Prostate gland (tissue), 2 donors: ENCODE results near the gene RNF220. TPM values are rescaled to one million over a fixed set of nuclear protein-coding genes. Genes with fewer than 3 reads are reported as not detected.

Experiments
- DNase-seq: peaks from one replicate; pipeline ENCODE4 v3.0.0-alpha.2; 2019; ENCODE audit warnings: low spot score
- H3K27ac ChIP-seq, 2 donors: fragments of 200-600 bp; sonication (generic); 2 replicates each; pipeline ENCODE4 v1.5.1; 2017 to 2019
- H3K27me3 ChIP-seq: fragments of 200-600 bp; sonication (generic); replicated peaks from 2 replicates; pipeline ENCODE4 v1.5.1; 2019; ENCODE audit not compliant: insufficient read depth
- H3K36me3 ChIP-seq, 2 donors: fragments of 200-600 bp; sonication (generic); 1 replicate in 1 of 2; 2 replicates in 1 of 2; pipeline versions ENCODE4 v1.5.1 to v1.8.1; 2017 to 2019
- H3K4me1 ChIP-seq: fragments of 200-600 bp; sonication (generic); replicated peaks from 2 replicates; pipeline ENCODE4 v1.5.1; 2019
- H3K4me3 ChIP-seq, 2 donors: fragments of 200-600 bp; sonication (generic); 2 replicates each; pipeline ENCODE4 v1.5.1; 2017 to 2019
- H3K9me3 ChIP-seq: fragments of 200-600 bp; sonication (generic); 2 replicates; pipeline ENCODE4 v1.5.1; 2017
- POLR2A ChIP-seq: fragments of 450-650 bp; IDR thresholded peaks from one replicate; pipeline ENCODE4 v1.6.1; 2016; ENCODE audit warnings: antibody characterized with exemption, mild to moderate bottlenecking
- POLR2AphosphoS5 ChIP-seq: sonication (generic); formaldehyde crosslinking; IDR thresholded peaks from one replicate; pipeline ENCODE4 v1.6.1; 2017; ENCODE audit warnings: antibody characterized with exemption
- WGBS: methylation state at CpG from one replicate; pipeline ENCODE4 v1.1.5; 2018; 5-methylcytosine and 5-hydroxymethylcytosine counted together
- intact Hi-C: fragments of 100-400 bp; cut with DNase I; formaldehyde crosslinking; loops from one replicate; pipeline ENCODE4 v1.14.2; 2022
- total RNA-seq, 2 donors: library from RNA; depleted of rRNA; stranded (reverse); fragments of >200 nt; gene quantifications; one replicate each; pipeline ENCODE4 v1.1.0, GENCODE V29; 2016
- TF ChIP-seq, protein P1 (sequence below), 4 experiments: fragments of 200-600 bp in 2 of 4; fragments of 450-650 bp in 2 of 4; sonication (generic) in 2 of 4; IDR thresholded peaks; 1 replicate in 3 of 4; 2 replicates in 1 of 4; pipeline ENCODE4 v1.5.1; 2016 to 2019; ENCODE audit warnings: antibody characterized with exemption in 4 of 4, mild to moderate bottlenecking in 2 of 4, moderate library complexity in 2 of 4

The RNF220 gene
- total RNA-seq, 2 donors from 2014 or later, result 116 to 147 TPM

DNA sequence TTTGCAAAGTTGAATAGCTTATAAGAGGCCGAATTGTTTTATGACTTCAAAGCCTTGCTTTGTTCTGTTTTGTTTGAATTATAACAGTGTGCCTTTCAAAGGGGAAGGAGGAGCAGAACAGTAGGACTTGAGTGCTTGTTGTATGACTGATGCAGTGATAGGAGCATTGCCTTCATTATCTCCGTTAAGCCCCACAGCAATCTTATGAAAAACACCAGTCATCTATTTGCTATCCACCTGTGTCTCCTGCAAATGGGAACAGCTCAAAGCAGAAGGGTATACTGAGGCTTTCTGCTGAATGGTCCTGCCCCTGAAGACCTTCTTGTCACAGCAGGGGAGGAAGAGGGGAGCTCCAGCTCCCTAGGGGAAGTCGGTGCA, 127.5 kb downstream of the RNF220 start:
- DNase-seq, result no peak
- intact Hi-C loops, result no loop called here
- WGBS, result 33% methylated on average over 3 of the region's 3 CpGs

DNA sequence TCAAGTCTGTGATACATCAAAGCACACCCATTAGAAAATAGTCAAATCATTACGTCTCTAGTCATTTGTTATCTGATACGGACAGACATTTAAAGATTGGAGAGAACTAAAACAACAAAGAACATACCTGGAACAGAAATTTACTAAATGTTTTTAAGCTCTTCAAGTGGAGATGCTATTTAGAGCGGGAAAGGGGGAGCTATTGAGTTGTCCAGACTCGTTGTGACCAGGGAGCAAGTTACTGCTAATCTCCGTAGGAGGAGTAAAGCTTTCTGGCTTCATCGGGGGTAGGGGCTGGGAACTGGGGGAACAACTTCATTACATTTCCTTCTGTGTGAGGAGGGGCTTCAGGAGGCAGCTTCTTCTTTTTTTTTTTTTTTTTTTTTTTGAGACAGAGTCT, 129.7 kb downstream of the RNF220 start:
- TF ChIP-seq POLR2AphosphoS5, result no peak
- no peak for TF ChIP-seq POLR2A
- TF ChIP-seq, protein P1, sequence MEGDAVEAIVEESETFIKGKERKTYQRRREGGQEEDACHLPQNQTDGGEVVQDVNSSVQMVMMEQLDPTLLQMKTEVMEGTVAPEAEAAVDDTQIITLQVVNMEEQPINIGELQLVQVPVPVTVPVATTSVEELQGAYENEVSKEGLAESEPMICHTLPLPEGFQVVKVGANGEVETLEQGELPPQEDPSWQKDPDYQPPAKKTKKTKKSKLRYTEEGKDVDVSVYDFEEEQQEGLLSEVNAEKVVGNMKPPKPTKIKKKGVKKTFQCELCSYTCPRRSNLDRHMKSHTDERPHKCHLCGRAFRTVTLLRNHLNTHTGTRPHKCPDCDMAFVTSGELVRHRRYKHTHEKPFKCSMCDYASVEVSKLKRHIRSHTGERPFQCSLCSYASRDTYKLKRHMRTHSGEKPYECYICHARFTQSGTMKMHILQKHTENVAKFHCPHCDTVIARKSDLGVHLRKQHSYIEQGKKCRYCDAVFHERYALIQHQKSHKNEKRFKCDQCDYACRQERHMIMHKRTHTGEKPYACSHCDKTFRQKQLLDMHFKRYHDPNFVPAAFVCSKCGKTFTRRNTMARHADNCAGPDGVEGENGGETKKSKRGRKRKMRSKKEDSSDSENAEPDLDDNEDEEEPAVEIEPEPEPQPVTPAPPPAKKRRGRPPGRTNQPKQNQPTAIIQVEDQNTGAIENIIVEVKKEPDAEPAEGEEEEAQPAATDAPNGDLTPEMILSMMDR (IDR thresholded peaks at IDR 0.05), result no peak
- WGBS, result 56% methylated on average over 6 of the region's 6 CpGs
- Histone ChIP-seq H3K27me3 (peaks cover 5% of the 10 kb centered on the region), H3K4me1 (no peaks in the 10 kb centered on the region), H3K4me3 (no peak overlapping the region), H3K9me3 (no peaks in the 10 kb centered on the region), H3K27ac (no peak overlapping the region), H3K36me3 (no peaks in the 10 kb centered on the region)
- DNase-seq, result no peak
- intact Hi-C loops, result no loop called here

More for the DNA sequence above, 127.5 kb downstream of the RNF220 start:
- H3K27me3 ChIP-seq, result peaks cover 5% of the 10 kb centered on the region
- no peak overlapping the region for H3K4me3 ChIP-seq
- H3K36me3 ChIP-seq, result no peaks in the 10 kb centered on the region
- TF ChIP-seq POLR2A (no peak), POLR2AphosphoS5 (no peak)
- TF ChIP-seq, protein P1 (IDR thresholded peaks at IDR 0.05), result no peak
- H3K4me1 ChIP-seq, result no peaks in the 10 kb centered on the region
- H3K27ac ChIP-seq, result no peak overlapping the region
- H3K9me3 ChIP-seq, result no peaks in the 10 kb centered on the region

DNA sequence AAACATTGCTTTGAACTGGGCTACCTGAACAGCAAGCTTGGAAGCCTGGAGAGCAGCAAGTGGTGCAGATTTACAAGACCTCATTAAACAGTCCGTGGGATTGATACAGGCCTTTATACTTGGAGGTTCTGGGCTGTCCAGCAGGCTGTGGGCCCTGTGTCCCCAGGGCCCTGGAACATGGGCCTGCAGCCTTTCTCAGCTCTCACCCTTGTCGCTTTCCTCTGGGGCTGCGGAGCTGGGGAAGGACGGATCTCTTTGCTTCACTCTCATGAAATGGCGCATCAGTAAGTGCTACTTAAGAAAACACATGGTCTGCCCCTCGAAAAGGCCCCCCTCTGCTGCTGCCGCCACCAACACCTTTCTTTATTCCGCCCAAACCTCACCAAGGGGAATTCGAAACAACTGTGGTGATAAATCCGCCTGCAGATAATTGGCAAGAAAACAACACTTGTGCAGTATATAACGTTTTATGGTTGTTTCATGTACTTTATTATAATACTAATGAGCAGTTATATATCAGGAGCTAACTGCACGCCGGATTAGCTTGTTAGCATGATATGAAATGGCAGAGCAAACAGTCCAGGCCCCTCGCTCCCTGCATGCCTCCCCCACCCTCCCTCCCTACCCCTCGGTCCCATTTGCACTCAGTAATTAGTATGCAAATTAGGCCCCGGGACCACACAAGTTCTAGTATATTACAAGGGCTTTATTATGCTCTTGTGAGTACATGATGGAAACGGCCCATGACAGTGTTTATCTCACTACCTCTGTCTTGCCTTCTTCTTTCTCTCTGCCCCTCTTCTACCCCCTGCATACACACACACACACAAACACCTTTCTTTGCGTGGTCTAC, 131.5 kb downstream of the RNF220 start:
- no peaks in the 10 kb centered on the region for H3K36me3 ChIP-seq
- H3K27me3 ChIP-seq, result peaks cover 5% of the 10 kb centered on the region
- H3K9me3 ChIP-seq, result no peaks in the 10 kb centered on the region
- 75% methylated on average over 18 of the region's 18 CpGs for WGBS
- no peak overlapping the region for H3K4me3 ChIP-seq
- intact Hi-C loops, result no loop called here
- H3K4me1 ChIP-seq, result no peaks in the 10 kb centered on the region
- no peak overlapping the region for H3K27ac ChIP-seq
- TF ChIP-seq, protein P1 (IDR thresholded peaks at IDR 0.05), result no peak
- TF ChIP-seq POLR2AphosphoS5 (no peak), POLR2A (no peak)
- DNase-seq, result no peak

DNA sequence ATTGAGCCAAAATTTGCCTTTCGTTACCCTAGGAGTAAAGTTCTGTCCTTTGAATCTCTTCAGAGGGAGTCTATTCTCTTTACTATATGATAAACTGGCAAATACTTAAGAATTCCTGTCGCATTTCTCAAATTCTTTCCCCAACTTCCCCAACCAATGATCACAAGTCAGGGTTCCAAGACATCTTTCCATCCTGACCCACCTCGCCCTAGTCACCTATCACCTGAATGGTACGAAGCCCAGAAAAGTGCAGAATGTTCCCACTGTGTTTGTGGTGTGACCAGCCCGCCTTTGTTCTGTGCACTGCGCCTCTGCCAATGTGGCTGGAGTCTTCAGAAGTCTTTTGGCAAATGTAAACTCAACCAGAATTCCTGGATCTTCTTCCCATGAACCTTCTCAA, 132.5 kb downstream of the RNF220 start:
- no peak for DNase-seq
- intact Hi-C loops, result no loop called here
- Histone ChIP-seq H3K27ac (no peak overlapping the region), H3K4me1 (no peaks in the 10 kb centered on the region), H3K36me3 (no peaks in the 10 kb centered on the region), H3K27me3 (peaks cover 7% of the 10 kb centered on the region), H3K9me3 (no peaks in the 10 kb centered on the region), H3K4me3 (no peak overlapping the region)
- 89% methylated on average over 6 of the region's 6 CpGs for WGBS
- TF ChIP-seq POLR2A (no peak), POLR2AphosphoS5 (no peak)
- TF ChIP-seq, protein P1 (IDR thresholded peaks at IDR 0.05), result no peak

DNA sequence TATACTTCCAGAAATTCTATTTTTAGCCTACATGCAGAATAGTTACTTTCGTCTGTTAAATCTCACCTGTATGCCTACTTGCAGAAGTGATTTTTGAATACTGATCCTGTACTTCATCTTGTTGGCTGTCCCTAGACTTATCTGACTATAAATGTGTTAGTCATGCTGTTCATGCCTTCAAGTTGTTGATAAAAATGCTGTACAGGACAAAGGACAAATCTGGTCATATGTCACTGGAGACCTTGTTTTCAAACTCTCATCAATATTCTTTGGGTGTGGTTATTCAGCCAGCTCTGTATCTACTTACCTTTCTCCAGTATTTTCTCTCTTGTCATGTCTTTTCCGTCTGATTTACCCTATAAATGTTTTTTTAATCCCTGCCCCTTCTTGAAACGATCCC, 132.9 kb downstream of the RNF220 start:
- Histone ChIP-seq H3K4me3 (no peak overlapping the region), H3K27ac (no peak overlapping the region), H3K36me3 (no peaks in the 10 kb centered on the region), H3K4me1 (no peaks in the 10 kb centered on the region), H3K27me3 (peaks cover 11% of the 10 kb centered on the region), H3K9me3 (no peaks in the 10 kb centered on the region)
- DNase-seq, result no peak
- intact Hi-C loops, result no loop called here
- 54% methylated on average over 3 of the region's 3 CpGs for WGBS
- TF ChIP-seq POLR2A, result no peak
- TF ChIP-seq, protein P1 (IDR thresholded peaks at IDR 0.05), result no peak
- TF ChIP-seq POLR2AphosphoS5, result no peak
